ENCODE measurements around the gene PPIL1. TPM values are rescaled to one million over a fixed set of nuclear protein-coding genes. Genes with fewer than 3 reads are reported as not detected.

PPIL1 gene
- total RNA-seq, 4 donors from 2014 or later: 2.2 to 9.3 (median 7.3) TPM

DNA sequence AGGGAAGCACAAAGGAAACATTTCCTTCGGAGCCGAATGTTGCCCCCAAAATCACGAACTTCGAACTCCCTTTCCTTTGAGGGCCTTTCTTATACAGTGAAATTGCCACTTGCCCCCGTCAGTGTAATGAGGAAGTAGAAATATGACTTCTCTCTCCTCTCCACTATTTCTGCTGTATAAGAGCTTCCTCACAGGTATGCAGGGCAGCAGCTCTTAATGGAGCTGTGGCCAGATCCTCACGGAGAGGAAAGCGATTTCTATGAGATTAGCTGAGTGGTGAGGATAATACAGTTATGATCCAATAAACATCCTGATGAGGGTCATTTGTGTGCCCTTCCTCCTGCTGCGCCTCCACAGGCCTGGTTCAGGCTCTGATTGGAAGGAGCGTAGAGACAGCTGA is 24.6 kb downstream of the PPIL1 start:
- DNase-seq (ENCODE audit: low spot score in 2 of 2): no peak
- H3K4me3 ChIP-seq (ENCODE audit: low read depth, poor library complexity, severe bottlenecking): no peak overlapping the region
- TF ChIP-seq, protein P1, sequence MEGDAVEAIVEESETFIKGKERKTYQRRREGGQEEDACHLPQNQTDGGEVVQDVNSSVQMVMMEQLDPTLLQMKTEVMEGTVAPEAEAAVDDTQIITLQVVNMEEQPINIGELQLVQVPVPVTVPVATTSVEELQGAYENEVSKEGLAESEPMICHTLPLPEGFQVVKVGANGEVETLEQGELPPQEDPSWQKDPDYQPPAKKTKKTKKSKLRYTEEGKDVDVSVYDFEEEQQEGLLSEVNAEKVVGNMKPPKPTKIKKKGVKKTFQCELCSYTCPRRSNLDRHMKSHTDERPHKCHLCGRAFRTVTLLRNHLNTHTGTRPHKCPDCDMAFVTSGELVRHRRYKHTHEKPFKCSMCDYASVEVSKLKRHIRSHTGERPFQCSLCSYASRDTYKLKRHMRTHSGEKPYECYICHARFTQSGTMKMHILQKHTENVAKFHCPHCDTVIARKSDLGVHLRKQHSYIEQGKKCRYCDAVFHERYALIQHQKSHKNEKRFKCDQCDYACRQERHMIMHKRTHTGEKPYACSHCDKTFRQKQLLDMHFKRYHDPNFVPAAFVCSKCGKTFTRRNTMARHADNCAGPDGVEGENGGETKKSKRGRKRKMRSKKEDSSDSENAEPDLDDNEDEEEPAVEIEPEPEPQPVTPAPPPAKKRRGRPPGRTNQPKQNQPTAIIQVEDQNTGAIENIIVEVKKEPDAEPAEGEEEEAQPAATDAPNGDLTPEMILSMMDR (IDR thresholded peaks at IDR 0.05): no peak
- no peak for TF ChIP-seq POLR2A (IDR thresholded peaks at IDR 0.05)
- 89 to 90% methylated on average over 9 of the region's 9 CpGs for WGBS, 2 donors
- intact Hi-C loops (cut with DNase I; ENCODE audit: low total_unique reads): no loop called here

DNA sequence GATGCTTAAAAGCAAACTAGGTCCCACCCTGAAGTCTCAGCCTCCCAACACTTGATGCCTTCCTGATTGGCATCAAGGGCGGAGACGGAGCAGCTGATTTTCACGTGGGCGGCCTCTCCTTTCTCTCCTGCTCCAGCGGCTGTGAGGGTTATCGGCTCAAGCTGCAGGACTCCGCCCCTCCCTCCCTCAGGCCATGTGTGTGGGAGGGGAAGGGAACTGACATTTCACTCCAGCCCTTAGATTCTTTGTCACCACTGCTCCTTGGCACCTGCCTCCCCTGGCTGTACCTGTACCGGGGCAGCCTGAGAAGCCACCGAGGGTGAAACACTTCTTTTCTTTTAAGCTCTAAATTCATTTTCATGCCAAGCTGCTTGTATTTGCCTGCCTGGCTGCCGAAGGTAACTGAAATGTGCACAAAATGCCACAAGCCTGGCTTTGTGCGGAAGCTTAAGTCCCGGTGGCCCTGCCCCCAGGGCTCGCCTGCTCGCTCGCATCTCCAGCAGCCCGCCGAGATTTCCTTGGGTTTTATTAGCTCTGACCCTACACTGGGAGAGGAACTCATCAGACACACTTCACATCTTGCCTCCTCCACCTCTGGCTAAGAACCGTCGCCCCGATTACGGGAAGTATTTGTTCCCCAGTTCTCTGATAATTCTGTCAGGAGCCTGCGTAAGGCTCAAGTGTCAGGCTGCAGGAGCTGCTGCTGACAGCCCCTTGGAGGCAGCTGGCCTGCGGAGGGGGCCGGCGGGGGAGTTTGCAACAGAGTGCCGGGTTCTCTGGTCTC is 25.8 kb downstream of the PPIL1 start:
- WGBS, 2 donors: 25 to 32% methylated on average over 26 of the region's 26 CpGs
- TF ChIP-seq, protein P1 (IDR thresholded peaks at IDR 0.05): no peak
- TF ChIP-seq POLR2A (IDR thresholded peaks at IDR 0.05): no peak
- no peak for DNase-seq (ENCODE audit: low spot score in 2 of 2)
- no peak overlapping the region for H3K4me3 ChIP-seq (ENCODE audit: low read depth, poor library complexity, severe bottlenecking)
- intact Hi-C loops (cut with DNase I; ENCODE audit: low total_unique reads): loop anchor here (5.0 kb wide), 1 partner anchor 77 kb away; no protein-coding TSS in a partner anchor

DNA sequence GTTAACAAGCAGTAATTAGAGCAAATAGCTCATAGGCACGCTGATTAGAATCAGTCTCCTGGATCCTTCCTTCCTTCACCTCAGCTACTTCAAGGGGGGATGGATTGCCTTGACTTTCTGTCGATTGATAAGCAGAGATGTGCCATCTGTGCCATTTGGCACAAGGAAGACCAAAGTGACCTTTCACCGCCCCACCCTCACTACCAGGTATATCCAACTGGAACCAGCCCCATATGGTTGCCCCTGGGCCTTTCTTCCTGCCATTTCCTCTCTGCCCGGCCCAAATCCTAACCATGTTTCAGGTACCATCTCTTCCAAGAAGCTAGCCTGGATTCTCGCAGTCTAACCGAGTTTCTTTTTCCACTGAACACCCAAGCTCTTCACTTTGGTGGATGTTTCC is 26.6 kb downstream of the PPIL1 start:
- DNase-seq (ENCODE audit: low spot score in 2 of 2): no peak
- 91 to 95% methylated on average over 6 of the region's 6 CpGs for WGBS, 2 donors
- intact Hi-C loops (cut with DNase I; ENCODE audit: low total_unique reads): loop anchor here (5.0 kb wide), 1 partner anchor 76 kb away; no protein-coding TSS in a partner anchor
- no peak overlapping the region for H3K4me3 ChIP-seq (ENCODE audit: low read depth, poor library complexity, severe bottlenecking)
- TF ChIP-seq, protein P1 (IDR thresholded peaks at IDR 0.05): no peak
- TF ChIP-seq POLR2A (IDR thresholded peaks at IDR 0.05): no peak

DNA sequence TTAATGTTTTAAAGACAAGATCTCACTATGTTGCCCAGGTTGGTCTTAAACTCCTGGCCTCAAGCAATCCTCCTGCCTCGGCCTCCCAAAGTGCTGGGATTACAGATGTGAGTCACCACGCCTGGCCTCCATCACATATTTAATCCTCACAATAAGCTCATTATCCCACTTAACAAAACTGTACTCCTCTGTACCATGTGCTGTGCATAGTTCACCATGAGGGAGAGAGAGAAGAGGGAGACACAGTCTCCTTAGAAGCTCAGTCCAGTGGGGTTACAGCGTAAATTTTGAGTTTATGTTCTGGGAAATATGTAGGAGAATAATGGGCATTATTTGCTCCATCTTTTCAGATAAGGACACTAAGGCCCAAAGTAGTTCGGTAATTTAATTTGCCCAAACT is 27.5 kb downstream of the PPIL1 start:
- no peak overlapping the region for H3K4me3 ChIP-seq (ENCODE audit: low read depth, poor library complexity, severe bottlenecking)
- no peak for TF ChIP-seq POLR2A (IDR thresholded peaks at IDR 0.05)
- WGBS, 2 donors: 96 to 98% methylated on average over 4 of the region's 4 CpGs
- intact Hi-C loops (cut with DNase I; ENCODE audit: low total_unique reads): loop anchor here (5.0 kb wide), 1 partner anchor 75 kb away; no protein-coding TSS in a partner anchor
- no peak for DNase-seq (ENCODE audit: low spot score in 2 of 2)

DNA sequence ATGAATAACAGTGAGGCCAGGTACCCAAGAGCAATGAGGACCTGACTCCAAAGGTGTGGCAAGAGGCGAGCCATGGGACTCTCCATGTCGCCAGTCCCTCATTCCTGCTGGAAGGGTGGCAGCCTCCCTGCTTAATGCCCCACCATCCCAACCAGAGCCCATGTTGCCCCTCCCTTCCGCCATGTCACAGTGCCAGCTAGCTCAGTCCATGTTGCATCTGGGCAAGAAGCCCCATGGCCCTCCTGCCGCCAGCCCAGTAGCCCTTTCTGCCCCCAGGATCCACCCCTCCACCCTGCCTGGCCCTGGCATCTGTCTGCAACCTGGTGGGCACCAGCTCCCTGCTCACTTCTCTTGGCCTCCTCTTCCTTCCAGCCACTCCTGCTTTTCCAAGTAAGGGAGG is 29.4 kb downstream of the PPIL1 start:
- no peak for DNase-seq (ENCODE audit: low spot score in 2 of 2)
- WGBS, 2 donors: 71 to 96% methylated on average over 4 of the region's 4 CpGs
- intact Hi-C loops (cut with DNase I; ENCODE audit: low total_unique reads): loop anchor here (5.0 kb wide), 1 partner anchor 73 kb away; no protein-coding TSS in a partner anchor
- TF ChIP-seq, protein P1 (IDR thresholded peaks at IDR 0.05): no peak
- no peak for TF ChIP-seq POLR2A (IDR thresholded peaks at IDR 0.05)
- no peak overlapping the region for H3K4me3 ChIP-seq (ENCODE audit: low read depth, poor library complexity, severe bottlenecking)

DNA sequence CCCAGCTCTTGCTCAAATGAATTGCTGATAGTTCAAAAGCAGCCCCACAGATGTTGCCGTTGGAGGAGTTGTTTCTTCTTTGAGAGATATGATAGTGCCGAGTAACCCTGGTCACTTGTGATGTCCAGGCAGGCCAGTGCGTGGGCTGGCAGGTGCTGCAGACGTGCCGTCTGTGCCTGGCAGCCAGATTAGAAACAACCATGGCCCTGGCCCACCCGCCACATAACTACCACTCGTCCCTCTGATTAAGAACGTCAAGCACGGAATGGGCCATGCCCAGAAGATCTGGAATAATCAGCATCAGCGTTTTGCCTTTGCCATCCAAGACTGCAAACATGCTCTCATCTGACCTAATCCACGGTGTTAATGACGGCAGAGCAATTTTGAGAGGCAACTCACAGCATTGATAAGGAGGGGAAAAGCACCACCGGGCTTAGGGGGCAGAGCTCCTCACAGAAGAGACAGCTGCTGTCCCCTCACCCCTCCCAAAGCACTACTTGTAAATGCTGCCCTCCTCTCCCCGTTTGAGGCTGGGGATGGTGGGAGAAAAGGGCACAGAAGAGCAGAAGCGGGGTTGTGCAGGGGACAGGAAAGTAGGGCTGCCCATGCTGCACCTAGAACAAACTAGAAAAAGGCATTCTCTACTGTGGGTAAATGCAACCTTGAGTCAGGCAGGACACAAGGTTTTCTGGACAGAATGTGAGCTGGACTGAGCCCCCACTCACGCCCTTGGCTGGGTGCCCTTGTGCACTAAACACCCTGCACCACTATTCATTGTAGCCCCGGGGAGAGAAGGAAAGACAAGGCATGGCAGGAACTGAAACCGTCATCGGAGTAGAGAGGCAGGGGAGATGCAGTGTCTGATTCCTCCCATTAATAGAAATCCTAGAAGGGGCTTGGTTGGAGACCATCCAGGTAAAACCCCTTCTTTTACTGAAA is 30.1 kb downstream of the PPIL1 start:
- H3K4me3 ChIP-seq (ENCODE audit: low read depth, poor library complexity, severe bottlenecking): no peak overlapping the region
- TF ChIP-seq, protein P1 (IDR thresholded peaks at IDR 0.05): no peak
- TF ChIP-seq POLR2A (IDR thresholded peaks at IDR 0.05): no peak
- intact Hi-C loops (cut with DNase I; ENCODE audit: low total_unique reads): loop anchor here (5.0 kb wide), 1 partner anchor 72 kb away; no protein-coding TSS in a partner anchor
- WGBS, 2 donors: 75 to 77% methylated on average over 19 of the region's 19 CpGs
- no peak for DNase-seq (ENCODE audit: low spot score in 2 of 2)

All from lower leg skin (tissue), 4 donors.